ENCODE results near the gene TIMM13. TPM values are rescaled to one million over a fixed set of nuclear protein-coding genes. Genes with fewer than 3 reads are reported as not detected.

TIMM13 gene
- 123 and 188 TPM in 2 replicates for total RNA-seq (2022)
- percentile 79 among the genes with signal in this experiment for Bru-seq, nascent RNA
- BruChase-seq, experiment 1, labeled RNA remaining after a 6-hour chase = percentile 89 among the genes with signal in this experiment
- BruChase-seq, experiment 2, labeled RNA remaining after a 2-hour chase = percentile 80 among the genes with signal in this experiment
- long read RNA-seq, transcript TIMM13-201 (3 exons, 1,973 nt) = major isoform, 398 of 411 reads
- long read RNA-seq, partial matches to known transcripts = 4 of 411 reads
- long read RNA-seq, other reads (novel, unspliced or antisense) = 8 of 411 reads

GRCh38 chr19:2427429-2428320 lies at the start of gene TIMM13:
Gene TIMM13, minus strand, starts transcription at chr19:2427586. Its CDS starts 53 bp downstream, at chr19:2427533.
- no TSS peak for BruUV-seq (replicated peaks)
- intact Hi-C loops (cut with micrococcal nuclease) = no loop called here
- Mint-ChIP-seq H3K27ac (ENCODE audit: low read depth, unreplicated experiment) (peak within 1 kb of the TSS; percentile 99), H3K9me3 (ENCODE audit: unreplicated experiment) (no peaks in the 10 kb centered on the region), H3K4me3 (ENCODE audit: unreplicated experiment) (peak within 1 kb of the TSS; percentile 93), H3K36me3 (ENCODE audit: insufficient read depth, unreplicated experiment) (peaks cover 40% of the 10 kb centered on the region), H3K4me1 (ENCODE audit: insufficient read depth, unreplicated experiment) (no peaks in the 10 kb centered on the region), H3K27me3 (ENCODE audit: insufficient read depth, unreplicated experiment) (no peaks in the 10 kb centered on the region)
- ChIA-PET POLR2A (interaction anchor here (0.6 to 2.9 kb wide), 32 partner anchors 8 to 299 kb away, joined by 3 to 43 read pairs (median 4); partner anchors contain the start of genes GADD45B, LMNB2 and PLEKHJ1), CTCF (interaction anchor here (0.6 to 1.2 kb wide), 5 partner anchors 35 to 272 kb away, joined by 3 read pairs; no protein-coding TSS in a partner anchor)
- peak; percentile 97 for DNase-seq (ENCODE audit: unreplicated experiment)
- TF ChIP-seq CTCF (IDR thresholded peaks at IDR 0.05; ENCODE audit: unreplicated experiment) = no peak

- peaks cover 9% of the 10 kb centered on the region for H3K4me1 Mint-ChIP-seq (ENCODE audit: insufficient read depth, unreplicated experiment)
- peak; percentile 67 for DNase-seq (ENCODE audit: unreplicated experiment)
- H3K9me3 Mint-ChIP-seq (ENCODE audit: unreplicated experiment) = no peaks in the 10 kb centered on the region
- H3K27me3 Mint-ChIP-seq (ENCODE audit: insufficient read depth, unreplicated experiment) = no peaks in the 10 kb centered on the region
- peak overlapping the region; percentile 89 for H3K27ac Mint-ChIP-seq (ENCODE audit: low read depth, unreplicated experiment)
- CTCF ChIA-PET = interaction anchor here (0.7 to 4.1 kb wide), 17 partner anchors 15 to 258 kb away, joined by 3 to 62 read pairs (median 3); no protein-coding TSS in a partner anchor
- BruUV-seq (replicated peaks) = TSS peak; percentile 91
- POLR2A ChIA-PET = interaction anchor here (0.7 to 8.0 kb wide), 35 partner anchors 8 to 1286 kb away, joined by 3 to 190 read pairs (median 6); partner anchors contain the start of genes LMNB2, MRPL54, PLEKHJ1 and TIMM13
- intact Hi-C loops (cut with micrococcal nuclease) = loop anchor here (5.0 kb wide), 1 partner anchor 151 kb away; no protein-coding TSS in a partner anchor
- H3K4me3 Mint-ChIP-seq (ENCODE audit: unreplicated experiment) = peak overlapping the region; percentile 98
- H3K36me3 Mint-ChIP-seq (ENCODE audit: insufficient read depth, unreplicated experiment) = peaks cover 40% of the 10 kb centered on the region
- TF ChIP-seq CTCF (IDR thresholded peaks at IDR 0.05; ENCODE audit: unreplicated experiment) = no peak
Observed at GRCh38 chr19:2476451-2477140, 49.2 kb upstream of the TIMM13 start.

DNA sequence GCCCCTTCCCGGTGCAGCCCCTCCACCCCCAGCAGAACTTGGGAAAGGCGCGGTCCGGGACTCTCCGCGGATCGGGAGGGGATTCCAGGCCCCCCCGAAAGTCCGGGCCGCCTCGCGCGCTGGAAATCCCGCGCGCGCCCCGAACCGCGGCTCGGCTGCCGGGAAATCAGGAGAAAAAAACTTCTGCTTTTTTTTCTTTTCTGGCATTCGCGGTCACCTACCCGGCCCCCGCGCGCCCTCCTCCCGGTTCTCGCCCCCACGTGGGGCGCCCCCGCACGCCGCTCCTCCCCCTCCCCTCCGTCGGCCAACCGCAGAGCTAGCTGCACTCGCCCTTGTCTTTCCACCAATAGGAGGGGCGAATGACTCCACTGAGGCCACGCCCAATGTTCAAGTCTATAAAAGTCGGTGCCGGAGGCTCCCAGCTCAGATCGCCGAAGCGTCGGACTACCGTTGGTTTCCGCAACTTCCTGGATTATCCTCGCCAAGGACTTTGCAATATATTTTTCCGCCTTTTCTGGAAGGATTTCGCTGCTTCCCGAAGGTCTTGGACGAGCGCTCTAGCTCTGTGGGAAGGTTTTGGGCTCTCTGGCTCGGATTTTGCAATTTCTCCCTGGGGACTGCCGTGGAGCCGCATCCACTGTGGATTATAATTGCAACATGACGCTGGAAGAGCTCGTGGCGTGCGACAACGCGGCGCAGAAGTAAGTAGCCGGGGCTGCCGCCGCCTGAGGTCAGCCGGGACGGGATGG lies 48.5 kb upstream of the TIMM13 start, which contains the start of gene GADD45B:
TSS of gene GADD45B (plus strand) at position 426 of the 749 bp plus-strand sequence. CDS start at position 658, 232 bp downstream.
- no TSS peak for BruUV-seq (replicated peaks)
- Mint-ChIP-seq H3K36me3 (ENCODE audit: insufficient read depth, unreplicated experiment) (peaks cover 36% of the 10 kb centered on the region), H3K27me3 (ENCODE audit: insufficient read depth, unreplicated experiment) (no peaks in the 10 kb centered on the region), H3K9me3 (ENCODE audit: unreplicated experiment) (no peaks in the 10 kb centered on the region), H3K27ac (ENCODE audit: low read depth, unreplicated experiment) (peak within 1 kb of the TSS; percentile 89), H3K4me3 (ENCODE audit: unreplicated experiment) (peak within 1 kb of the TSS; percentile 98), H3K4me1 (ENCODE audit: insufficient read depth, unreplicated experiment) (peaks cover 9% of the 10 kb centered on the region)
- TF ChIP-seq CTCF (IDR thresholded peaks at IDR 0.05; ENCODE audit: unreplicated experiment) = no peak
- ChIA-PET CTCF (interaction anchor here (0.8 to 4.1 kb wide), 13 partner anchors 16 to 160 kb away, joined by 3 to 62 read pairs (median 3); no protein-coding TSS in a partner anchor), POLR2A (interaction anchor here (0.7 to 8.0 kb wide), 35 partner anchors 9 to 1287 kb away, joined by 3 to 190 read pairs (median 6); partner anchors contain the start of genes LMNB2, MRPL54, SGTA and TIMM13)
- peak; percentile 98 for DNase-seq (ENCODE audit: unreplicated experiment)
- intact Hi-C loops (cut with micrococcal nuclease) = loop anchor here (5.0 kb wide), 1 partner anchor 151 kb away; no protein-coding TSS in a partner anchor

Data from MCF 10A (cell line).